UCSD-AML1 (cell line): ENCODE results near the gene CDR2L.
A peak's percentile ranks its signal among the peaks of the same experiment; 100 is the strongest.

Source experiments
- DNase-seq: peaks from one replicate; lab custom pipeline; 2025; ENCODE audit not compliant: unreplicated experiment; lab: John Stamatoyannopoulos, UW

CDR2L gene

GRCh38 chr17:74987418-74987908, at the start of gene CDR2L:
Gene CDR2L (plus strand): TSS chr17:74987632. CDS start chr17:74988044, 412 bp downstream.
- DNase-seq: peak; percentile 94

GRCh38 chr17:74938194-74938950, 49.1 kb upstream of the CDR2L start:
- no peak for DNase-seq

- no peak for DNase-seq
Measured at GRCh38 chr17:74939534-74939933, 47.9 kb upstream of the CDR2L start.

GRCh38 chr17:74941128-74941725, 46.2 kb upstream of the CDR2L start:
- DNase-seq: no peak

- DNase-seq: no peak
Measured at GRCh38 chr17:74943808-74944522, 43.5 kb upstream of the CDR2L start.

- no peak for DNase-seq
Measured at GRCh38 chr17:74945543-74945942, 41.9 kb upstream of the CDR2L start.

- DNase-seq: no peak
Measured at GRCh38 chr17:74946641-74947040, 40.8 kb upstream of the CDR2L start.

GRCh38 chr17:74947041-74947754, 40.2 kb upstream of the CDR2L start:
- no peak for DNase-seq

- DNase-seq: no peak
Measured at GRCh38 chr17:74949455-74950115, 37.8 kb upstream of the CDR2L start.

- DNase-seq: no peak
Measured at GRCh38 chr17:74950207-74950606, 37.2 kb upstream of the CDR2L start.

GRCh38 chr17:74951065-74951464, 36.4 kb upstream of the CDR2L start:
- DNase-seq: no peak

GRCh38 chr17:74951680-74952421, 35.6 kb upstream of the CDR2L start:
- DNase-seq: no peak

GRCh38 chr17:74952431-74953133, 34.9 kb upstream of the CDR2L start:
- DNase-seq: no peak

GRCh38 chr17:74953134-74953687, 34.2 kb upstream of the CDR2L start:
- DNase-seq: no peak

GRCh38 chr17:74954115-74954514, 33.3 kb upstream of the CDR2L start:
- no peak for DNase-seq

- DNase-seq: peak; percentile 56
Measured at GRCh38 chr17:74954665-74955421, 32.6 kb upstream of the CDR2L start.

GRCh38 chr17:74956093-74956492, 31.3 kb upstream of the CDR2L start:
- no peak for DNase-seq
